AG09309 (cell line): ENCODE data around the gene TENT5C.

Experiments
- DNase-seq: peaks from one replicate; pipeline ENCODE4 v3.0.0-alpha.2; 2010; ENCODE audit warnings: low read depth
- H3K4me3 ChIP-seq: 2 replicates; pipeline ENCODE4 v1.5.1; 2011; ENCODE audit warnings: mild to moderate bottlenecking, low read depth, low read length, moderate library complexity; ENCODE audit not compliant: control insufficient read depth
- CTCF ChIP-seq: IDR thresholded peaks from 2 replicates; pipeline ENCODE4 v1.5.1; 2011; ENCODE audit warnings: mild to moderate bottlenecking, low read depth, low read length, inconsistent platforms; ENCODE audit not compliant: insufficient read depth, control insufficient read depth; ENCODE audit errors: missing control alignments

TENT5C gene

DNA sequence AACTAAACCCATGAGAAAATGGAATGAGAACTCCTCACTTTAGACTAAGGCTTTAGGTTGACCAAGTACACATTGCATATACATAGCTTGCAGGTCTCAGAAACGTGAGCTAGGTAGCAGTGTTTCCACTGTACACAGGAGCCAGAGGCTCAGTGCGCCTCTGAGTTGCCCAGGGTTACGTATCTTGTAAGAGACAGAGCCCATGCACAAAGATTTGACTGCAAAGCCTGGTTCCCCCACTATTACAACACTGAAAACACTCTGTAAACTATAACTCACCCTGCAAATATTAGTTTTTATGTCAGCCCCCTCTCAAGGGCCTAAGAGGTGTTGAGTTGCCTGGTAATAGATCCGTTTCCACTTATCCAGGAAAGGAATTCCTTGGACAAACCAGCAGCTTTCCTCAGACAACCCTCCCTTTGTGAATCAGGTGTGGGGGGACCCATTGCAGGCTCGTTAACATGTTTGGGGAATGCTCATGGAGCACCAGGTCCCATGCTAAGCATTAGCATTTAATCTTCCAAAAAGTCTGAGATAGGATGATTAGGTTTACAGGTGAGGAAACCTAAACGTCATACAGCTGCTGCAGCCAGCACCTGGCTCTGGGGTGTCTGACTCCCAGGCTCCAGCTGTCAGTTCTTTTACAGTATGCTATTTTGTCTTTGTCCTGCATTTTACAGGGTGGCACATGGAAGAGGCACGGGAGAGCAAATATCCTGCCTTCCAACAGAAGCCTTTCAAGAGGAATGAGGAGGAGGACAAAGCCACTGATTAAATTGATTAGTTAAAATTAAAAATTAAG, 25.7 kb downstream of the TENT5C start:
- no peak overlapping the region for H3K4me3 ChIP-seq
- DNase-seq = no peak
- TF ChIP-seq CTCF = no peak

GRCh38 chr1:117632269-117633067, 26.6 kb downstream of the TENT5C start:
- no peak overlapping the region for H3K4me3 ChIP-seq
- no peak for DNase-seq
- TF ChIP-seq CTCF = no peak

DNA sequence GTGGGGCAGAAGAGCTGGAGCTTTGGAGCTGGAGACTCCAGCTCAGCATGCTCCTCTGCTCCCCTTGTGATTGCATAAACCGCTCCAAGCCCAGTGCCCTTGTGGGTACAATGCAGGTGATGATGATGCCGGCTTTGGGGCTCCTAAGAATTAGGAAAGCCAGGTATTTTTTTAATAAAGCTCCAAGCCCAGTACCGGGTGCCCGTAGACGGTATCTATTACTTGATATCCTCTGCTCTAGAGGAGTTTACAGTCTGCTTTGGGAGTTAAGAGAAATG, 27.2 kb downstream of the TENT5C start:
- no peak for TF ChIP-seq CTCF
- no peak for DNase-seq
- H3K4me3 ChIP-seq = no peak overlapping the region

DNA sequence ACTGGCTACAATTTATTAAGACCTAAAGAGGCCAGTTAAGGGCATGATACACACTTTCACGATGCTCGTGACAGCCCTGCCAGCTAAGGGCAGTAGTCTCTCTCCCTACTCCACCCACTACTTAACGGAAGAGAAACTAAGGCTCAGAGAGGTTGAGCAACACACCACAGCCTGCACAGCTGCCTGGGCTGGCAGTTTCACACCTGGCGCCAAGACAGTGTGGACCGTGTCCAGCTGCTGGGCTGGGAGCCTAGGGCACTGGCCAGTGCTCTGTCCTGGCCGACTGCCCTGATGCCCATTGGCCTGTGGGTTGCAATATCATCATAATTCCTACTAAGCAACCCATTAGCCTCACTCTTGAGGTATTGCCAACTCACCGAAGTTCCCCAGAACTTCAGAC, 27.6 kb downstream of the TENT5C start:
- no peak for DNase-seq
- H3K4me3 ChIP-seq = no peak overlapping the region
- TF ChIP-seq CTCF = no peak

DNA sequence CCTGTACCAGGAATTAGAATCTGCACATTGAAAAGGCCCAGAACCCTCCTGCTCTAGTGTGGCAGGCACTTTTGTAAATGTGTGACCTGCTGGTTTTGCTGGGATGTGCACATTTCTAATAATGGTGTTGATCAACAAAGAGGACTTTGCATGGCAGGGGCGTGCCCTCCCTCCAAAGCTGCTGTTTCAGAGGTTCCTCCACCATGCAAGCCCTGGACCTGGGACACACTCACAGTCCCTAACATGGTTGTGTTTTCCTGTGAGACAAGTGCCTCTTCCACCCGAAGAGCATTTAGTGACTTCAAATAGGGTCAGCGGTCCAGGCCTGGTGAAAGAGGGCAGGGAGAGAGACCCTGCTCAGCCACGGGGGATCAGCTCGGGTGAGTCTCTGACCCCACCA, 28.1 kb downstream of the TENT5C start:
- no peak overlapping the region for H3K4me3 ChIP-seq
- no peak for DNase-seq
- no peak for TF ChIP-seq CTCF

- TF ChIP-seq CTCF = no peak
- no peak overlapping the region for H3K4me3 ChIP-seq
- no peak for DNase-seq
These were observed 28.8 kb downstream of the TENT5C start for GRCh38 chr1:117634631-117635030.
